Upper lobe of left lung (tissue), 4 donors: ENCODE measurements around the gene RSRP1.

Experiments
- CTCF ChIP-seq, 6 experiments: fragments of 450-650 bp in 4 of 6; fragments of 200-600 bp in 2 of 6; sonication (generic) in 2 of 6; IDR thresholded peaks; one replicate each; pipeline ENCODE4 v1.5.1; 2016 to 2019; ENCODE audit warnings: antibody characterized with exemption in 6 of 6
- EP300 ChIP-seq, 4 donors: sonication (generic); formaldehyde crosslinking; IDR thresholded peaks; one replicate each; pipeline ENCODE4 v1.5.1; 2017; ENCODE audit warnings: antibody characterized with exemption in 4 of 4, control low read depth in 2 of 4
- POLR2A ChIP-seq, 4 donors: fragments of 450-650 bp; IDR thresholded peaks; one replicate each; pipeline ENCODE4 v1.5.1; 2016 to 2017; ENCODE audit warnings: antibody characterized with exemption in 4 of 4, mild to moderate bottlenecking in 2 of 4
- POLR2AphosphoS5 ChIP-seq, 2 donors: sonication (generic); formaldehyde crosslinking; IDR thresholded peaks; one replicate each; pipeline ENCODE4 v1.5.1; 2017; ENCODE audit warnings: antibody characterized with exemption in 2 of 2

- TF ChIP-seq POLR2A (IDR thresholded peaks at IDR 0.05) = no peak
- no peak for TF ChIP-seq CTCF (IDR thresholded peaks at IDR 0.05)
- TF ChIP-seq EP300 (IDR thresholded peaks at IDR 0.05) = no peak
- TF ChIP-seq POLR2AphosphoS5 (IDR thresholded peaks at IDR 0.05) = no peak
Measured at GRCh38 chr1:25209516-25209915, 37.7 kb downstream of the RSRP1 start.
